Stimulated activated CD4-positive, alpha-beta T cell treated with anti-CD3 and anti-CD28 coated beads, TNF-alpha, amount 100 ng/mL, for 24 hours (primary cell): ENCODE measurements around the gene IDNK.

Source experiments
- DNase-seq, 3 experiments: peaks; one replicate each; pipeline ENCODE4 v3.0.0-alpha.2; 2020; ENCODE audit warnings: low read depth in 3 of 3

IDNK gene

GRCh38 chr9:83633676-83634075, 10.7 kb downstream of the IDNK start:
- DNase-seq: no peak

DNA sequence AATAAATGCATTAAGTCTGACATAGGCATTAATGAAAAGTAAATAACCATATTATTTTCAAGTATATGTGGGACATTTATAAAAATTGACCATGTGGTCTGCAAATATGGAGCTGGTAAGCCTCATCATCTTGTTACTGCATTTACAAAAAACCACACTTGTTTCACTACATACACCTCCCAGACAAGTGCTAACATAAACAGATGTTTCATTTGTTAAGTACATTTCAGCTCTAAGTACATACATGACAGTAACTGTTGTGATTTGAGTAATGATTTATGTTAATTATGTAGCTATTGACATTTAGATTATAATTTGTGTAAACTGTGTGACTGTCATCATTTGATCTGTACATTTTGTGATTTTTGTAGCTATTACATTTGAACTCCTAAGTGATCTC, 13.9 kb downstream of the IDNK start:
- DNase-seq: no peak

- no peak for DNase-seq
Measured at GRCh38 chr9:83637389-83637788, 14.4 kb downstream of the IDNK start.

DNA sequence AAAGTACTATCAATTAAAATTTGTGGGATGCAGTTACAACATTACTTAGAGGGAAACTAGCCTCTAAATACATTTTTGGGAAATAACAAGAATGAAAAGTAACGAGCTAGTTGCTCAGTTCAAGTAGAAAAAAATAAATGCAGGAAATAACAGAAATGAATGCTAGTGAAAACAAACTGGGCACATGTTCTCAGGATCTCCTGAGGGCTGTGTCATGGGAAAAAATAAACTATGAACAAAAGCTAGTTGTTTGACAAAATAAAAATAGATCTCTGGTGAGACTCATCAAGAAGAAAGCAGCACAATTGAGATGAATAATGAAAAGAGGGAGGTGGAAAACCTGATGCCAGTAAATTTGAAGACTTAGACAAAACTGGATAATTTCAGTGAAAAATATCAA, 16.3 kb downstream of the IDNK start:
- DNase-seq: no peak

GRCh38 chr9:83642793-83643192, 19.9 kb downstream of the IDNK start:
- no peak for DNase-seq

DNA sequence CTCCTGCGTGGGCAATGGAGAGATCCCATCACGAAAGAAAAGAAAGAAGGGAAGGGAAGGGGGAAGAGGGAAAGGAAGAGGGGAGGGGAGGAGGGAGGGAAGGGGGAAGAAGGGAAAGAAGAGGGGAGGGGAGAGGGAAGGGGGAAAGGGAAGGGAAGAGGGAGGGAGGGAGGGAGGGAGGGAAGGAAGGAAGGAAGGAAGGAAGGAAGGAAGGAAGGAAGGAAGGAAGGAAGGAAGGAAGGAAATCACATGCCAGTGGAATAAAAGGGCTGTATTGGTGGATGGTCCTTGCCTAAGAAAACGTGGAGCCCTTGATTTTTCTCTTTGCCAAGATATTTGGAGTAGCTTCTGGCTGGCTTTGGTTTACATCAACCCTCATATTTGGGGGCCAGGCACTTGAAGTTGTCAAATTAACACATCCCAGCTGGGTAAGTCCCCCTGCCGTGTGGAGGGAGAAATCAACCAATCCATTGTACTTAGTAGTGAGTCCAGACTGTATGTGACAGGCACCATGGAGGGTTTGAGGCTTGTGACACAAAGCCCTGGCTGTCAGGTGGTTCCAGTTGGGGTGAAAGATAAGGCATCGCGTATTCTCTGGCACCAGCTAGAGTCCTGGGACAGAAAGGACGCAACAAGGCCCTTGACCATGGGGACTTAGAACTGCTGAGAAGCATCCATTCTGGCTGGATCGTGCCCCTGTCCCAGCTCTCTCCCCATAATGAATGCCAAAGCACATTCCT, 23.7 kb downstream of the IDNK start:
- no peak for DNase-seq

GRCh38 chr9:83649080-83649479, 26.1 kb downstream of the IDNK start:
- DNase-seq: peak; percentile 44 to 63 (median 51)

- DNase-seq: no peak
Measured at GRCh38 chr9:83649515-83649914, 26.6 kb downstream of the IDNK start.

GRCh38 chr9:83651558-83651957, 28.6 kb downstream of the IDNK start:
- DNase-seq: no peak

GRCh38 chr9:83652433-83652832, 29.5 kb downstream of the IDNK start:
- DNase-seq: no peak

DNA sequence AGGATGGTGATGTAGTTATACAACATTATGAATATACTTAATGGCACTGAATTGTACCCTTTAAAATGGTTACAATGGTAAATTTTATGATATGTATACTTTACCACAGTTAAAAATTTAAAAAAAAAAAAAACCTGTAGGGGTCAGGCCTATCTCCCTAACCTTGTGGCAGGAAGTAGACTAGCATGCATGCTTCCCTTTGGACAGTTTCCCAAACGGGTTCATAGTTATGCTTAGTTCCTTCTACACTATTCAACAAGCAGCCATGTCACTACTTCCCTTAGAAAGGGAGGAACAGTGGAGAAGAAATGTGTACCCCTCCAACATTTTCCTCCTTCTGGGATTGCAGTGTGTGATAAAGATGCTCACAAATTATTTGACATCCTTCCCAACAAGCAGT, 32.5 kb downstream of the IDNK start:
- DNase-seq: no peak

- no peak for DNase-seq
Measured at GRCh38 chr9:83656032-83656680, 33.2 kb downstream of the IDNK start.

- no peak for DNase-seq
Measured at GRCh38 chr9:83656952-83657351, 34.0 kb downstream of the IDNK start.

- DNase-seq: no peak
Measured at GRCh38 chr9:83662933-83663332, 40.0 kb downstream of the IDNK start.

- no peak for DNase-seq
Measured at GRCh38 chr9:83665580-83666200, 42.7 kb downstream of the IDNK start.

GRCh38 chr9:83669067-83669466, 46.1 kb downstream of the IDNK start:
- DNase-seq: no peak

DNA sequence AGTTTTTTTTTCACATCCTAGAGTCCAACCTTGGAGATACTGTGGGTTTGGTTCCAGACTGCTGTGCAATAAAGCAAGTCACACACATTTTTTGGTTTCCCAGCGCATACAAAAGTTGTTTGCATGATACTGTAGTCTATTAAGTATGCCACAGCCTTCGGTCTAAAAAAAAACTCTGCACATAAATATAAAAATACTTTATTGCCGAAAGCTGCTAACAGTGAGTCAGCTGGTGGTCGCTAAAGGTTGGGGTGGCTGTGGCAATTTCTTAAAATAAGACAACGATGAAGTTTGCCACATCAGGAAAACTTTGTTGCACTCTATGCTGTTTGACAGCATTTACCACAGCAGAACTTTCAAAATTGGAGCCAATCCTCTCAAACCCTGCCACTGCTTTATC, 47.4 kb downstream of the IDNK start:
- no peak for DNase-seq

- no peak for DNase-seq
Measured at GRCh38 chr9:83671451-83671850, 48.5 kb downstream of the IDNK start.

DNA sequence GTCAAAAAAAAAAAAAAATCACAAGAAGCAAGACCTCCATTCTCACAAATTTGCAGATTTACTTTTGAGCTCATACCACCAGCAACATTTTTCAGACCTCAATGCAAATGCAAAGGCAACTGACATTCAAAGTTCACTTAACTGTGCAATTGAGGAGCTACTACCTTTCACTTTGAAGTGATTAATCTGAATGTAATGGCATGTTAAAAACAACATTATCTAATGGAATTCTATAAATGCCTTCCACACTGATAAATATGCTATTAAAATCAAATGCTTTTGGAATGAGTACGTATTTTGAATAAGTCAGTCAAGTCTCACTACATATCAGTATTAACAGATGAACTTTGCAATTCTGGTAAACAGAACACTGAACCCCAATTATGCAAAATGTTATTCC, 52.5 kb downstream of the IDNK start:
- no peak for DNase-seq

DNA sequence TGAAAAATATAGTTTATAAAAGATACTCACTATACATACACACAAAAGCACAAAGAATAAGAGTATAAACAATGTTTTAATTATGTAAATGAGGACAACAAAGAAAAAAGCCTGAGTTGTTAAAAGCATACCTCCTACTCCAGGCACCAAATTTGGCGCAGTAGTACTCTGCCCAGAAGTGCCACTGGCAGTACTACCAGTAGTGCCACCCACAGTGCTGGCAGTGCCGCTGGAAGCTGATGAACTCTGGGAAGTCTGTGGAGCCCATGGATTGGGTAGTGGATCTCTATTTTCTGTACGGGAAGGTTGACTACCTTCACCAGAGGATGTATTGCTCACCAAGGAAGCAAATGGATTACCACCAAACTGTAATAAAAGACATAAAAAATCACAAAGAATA, 54.7 kb downstream of the IDNK start:
- DNase-seq: no peak

DNA sequence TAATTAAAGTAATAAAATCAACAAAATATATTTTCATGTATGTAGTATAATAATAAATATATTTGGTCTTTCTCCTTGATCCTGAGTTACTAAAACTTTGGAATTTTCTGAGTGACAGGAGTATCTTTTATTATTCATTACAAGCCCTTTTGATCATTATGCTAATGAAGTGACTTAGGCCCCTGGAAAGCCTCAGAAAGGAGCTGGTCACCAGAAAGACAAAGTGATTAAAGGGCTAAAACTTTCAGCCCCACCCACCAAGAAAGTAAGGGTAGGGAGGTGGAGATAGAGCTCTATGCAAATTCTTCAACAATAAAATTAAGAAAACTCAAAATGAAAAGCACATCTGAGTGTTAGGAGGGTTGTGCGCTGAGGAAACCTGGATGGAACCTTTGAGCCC, 57.3 kb downstream of the IDNK start:
- DNase-seq: no peak

DNA sequence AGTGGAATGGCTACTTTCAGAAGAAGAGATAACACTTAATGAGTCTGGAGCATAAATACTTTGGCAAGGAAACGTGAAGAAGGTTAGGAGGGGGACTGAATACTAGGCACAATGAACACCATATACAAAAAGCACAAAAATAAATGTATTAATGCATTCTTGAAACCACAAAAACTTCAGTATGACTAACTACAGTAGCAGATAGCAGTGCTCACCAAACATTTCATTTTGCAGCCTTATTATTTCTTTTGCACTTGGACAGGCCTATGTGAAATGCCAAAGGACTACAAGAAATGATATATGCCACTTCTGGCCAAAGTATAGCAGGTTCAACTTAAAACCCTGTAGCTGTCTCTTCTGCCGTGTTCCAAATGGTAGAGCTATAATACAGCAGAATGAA, 58.5 kb downstream of the IDNK start:
- DNase-seq: no peak

DNA sequence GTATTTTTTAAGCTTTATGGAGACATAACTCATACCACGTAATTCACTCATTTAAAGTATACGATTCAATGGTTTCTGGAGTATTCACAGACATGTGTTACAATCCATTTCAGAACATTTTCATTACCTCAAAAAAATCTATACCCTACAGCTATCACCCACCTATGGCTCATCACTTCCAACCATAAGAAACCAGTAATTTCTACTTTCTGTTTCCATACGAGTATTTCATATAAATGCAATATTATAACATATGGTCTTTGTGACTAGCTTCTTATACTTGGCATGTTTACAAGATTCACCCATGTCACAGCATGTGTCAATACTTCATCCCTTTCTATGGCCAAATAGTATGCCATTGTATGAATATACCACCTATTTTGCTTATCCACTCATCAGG, 66.0 kb downstream of the IDNK start:
- no peak for DNase-seq
